Trophoblast cell (in vitro differentiated cells and primary cell): ENCODE measurements around the gene HEXIM1.

Source experiments
- DNase-seq, 2 donors: peaks; one replicate each; pipeline ENCODE4 v3.0.0-alpha.2; 2016
- H2AFZ ChIP-seq: 2 replicates; pipeline ENCODE4 v1.6.1; 2013; ENCODE audit warnings: low read length, moderate library complexity, mild to moderate bottlenecking; ENCODE audit not compliant: insufficient read depth, poor library complexity
- H2AK5ac ChIP-seq: 2 replicates; pipeline ENCODE4 v1.6.1; 2013; ENCODE audit warnings: mild to moderate bottlenecking, low read length
- H2BK120ac ChIP-seq: 2 replicates; pipeline ENCODE4 v1.6.1; 2013; ENCODE audit warnings: low read length, mild to moderate bottlenecking, moderate library complexity; ENCODE audit not compliant: insufficient read depth, poor library complexity
- H2BK12ac ChIP-seq: 2 replicates; pipeline ENCODE4 v1.6.1; 2013; ENCODE audit warnings: mild to moderate bottlenecking, low read length, moderate library complexity
- H2BK5ac ChIP-seq: 2 replicates; pipeline ENCODE4 v1.6.1; 2013; ENCODE audit warnings: low read length, low read depth, moderate library complexity, mild to moderate bottlenecking; ENCODE audit not compliant: poor library complexity
- H3K14ac ChIP-seq: 2 replicates; pipeline ENCODE4 v1.6.1; 2013; ENCODE audit warnings: mild to moderate bottlenecking, low read length
- H3K18ac ChIP-seq: 2 replicates; pipeline ENCODE4 v1.6.1; 2013; ENCODE audit warnings: mild to moderate bottlenecking, low read length
- H3K23ac ChIP-seq: 2 replicates; pipeline ENCODE4 v1.6.1; 2013; ENCODE audit warnings: low read length
- H3K27ac ChIP-seq: 2 replicates; pipeline ENCODE4 v1.5.1; 2013; ENCODE audit warnings: low read depth, mild to moderate bottlenecking, inconsistent platforms, low read length, moderate library complexity
- H3K27me3 ChIP-seq: 2 replicates; pipeline ENCODE4 v1.6.1; 2013; ENCODE audit warnings: inconsistent platforms, mild to moderate bottlenecking, low read length, moderate library complexity; ENCODE audit not compliant: insufficient read depth
- H3K36me3 ChIP-seq, 2 experiments: 1 replicate in 1 of 2; 2 replicates in 1 of 2; pipeline ENCODE4 v1.6.1; 2013; ENCODE audit warnings: low read length in 2 of 2, mild to moderate bottlenecking in 2 of 2, moderate library complexity in 1 of 2; ENCODE audit not compliant: insufficient read depth in 2 of 2, control insufficient read depth in 1 of 2
- H3K4ac ChIP-seq: 2 replicates; pipeline ENCODE4 v1.6.1; 2013; ENCODE audit warnings: low read depth, mild to moderate bottlenecking, low read length, moderate library complexity
- H3K4me1 ChIP-seq, 2 experiments: 1 replicate in 1 of 2; 2 replicates in 1 of 2; pipeline ENCODE4 v1.6.1; 2013; ENCODE audit warnings: low read length in 2 of 2, mild to moderate bottlenecking in 2 of 2, moderate library complexity in 1 of 2; ENCODE audit not compliant: insufficient read depth in 2 of 2, control insufficient read depth in 1 of 2
- H3K4me2 ChIP-seq: 2 replicates; pipeline ENCODE4 v1.6.1; 2013; ENCODE audit warnings: inconsistent platforms, mild to moderate bottlenecking, low read length, moderate library complexity
- H3K4me3 ChIP-seq: 2 replicates; pipeline ENCODE4 v1.5.1; 2013; ENCODE audit warnings: mild to moderate bottlenecking, low read depth, low read length, inconsistent platforms
- H3K79me1 ChIP-seq: one replicate; pipeline ENCODE4 v1.6.1; 2013; ENCODE audit warnings: low read length
- H3K79me2 ChIP-seq: 2 replicates; pipeline ENCODE4 v1.6.1; 2013; ENCODE audit warnings: low read length, mild to moderate bottlenecking; ENCODE audit not compliant: control insufficient read depth, insufficient read depth, poor library complexity
- H3K9ac ChIP-seq: 2 replicates; pipeline ENCODE4 v1.6.1; 2013; ENCODE audit warnings: mild to moderate bottlenecking, low read length
- H3K9me3 ChIP-seq: 2 replicates; pipeline ENCODE4 v1.6.1; 2013; ENCODE audit warnings: low read depth, mild to moderate bottlenecking, control low read depth, inconsistent platforms, low read length; ENCODE audit not compliant: insufficient read depth
- H4K12ac ChIP-seq: 2 replicates; pipeline ENCODE4 v1.6.1; 2013; ENCODE audit warnings: low read depth, mild to moderate bottlenecking, low read length, moderate library complexity
- H4K8ac ChIP-seq: 2 replicates; pipeline ENCODE4 v1.6.1; 2013; ENCODE audit warnings: low read depth, mild to moderate bottlenecking, low read length, moderate library complexity
- H4K91ac ChIP-seq: one replicate; pipeline ENCODE4 v1.6.1; 2013; ENCODE audit warnings: low read depth, mild to moderate bottlenecking, low read length, moderate library complexity
- WGBS: extraction: QIAGEN DNeasy Blood & Tissue Kit; methylation state at CpG from one replicate; pipeline ENCODE4 v1.1.7; 2013; ENCODE audit warnings: missing lambda C conversion rate; ENCODE audit not compliant: insufficient read length, insufficient coverage; ENCODE audit errors: extremely low coverage; 5-methylcytosine and 5-hydroxymethylcytosine counted together

The HEXIM1 gene

DNA sequence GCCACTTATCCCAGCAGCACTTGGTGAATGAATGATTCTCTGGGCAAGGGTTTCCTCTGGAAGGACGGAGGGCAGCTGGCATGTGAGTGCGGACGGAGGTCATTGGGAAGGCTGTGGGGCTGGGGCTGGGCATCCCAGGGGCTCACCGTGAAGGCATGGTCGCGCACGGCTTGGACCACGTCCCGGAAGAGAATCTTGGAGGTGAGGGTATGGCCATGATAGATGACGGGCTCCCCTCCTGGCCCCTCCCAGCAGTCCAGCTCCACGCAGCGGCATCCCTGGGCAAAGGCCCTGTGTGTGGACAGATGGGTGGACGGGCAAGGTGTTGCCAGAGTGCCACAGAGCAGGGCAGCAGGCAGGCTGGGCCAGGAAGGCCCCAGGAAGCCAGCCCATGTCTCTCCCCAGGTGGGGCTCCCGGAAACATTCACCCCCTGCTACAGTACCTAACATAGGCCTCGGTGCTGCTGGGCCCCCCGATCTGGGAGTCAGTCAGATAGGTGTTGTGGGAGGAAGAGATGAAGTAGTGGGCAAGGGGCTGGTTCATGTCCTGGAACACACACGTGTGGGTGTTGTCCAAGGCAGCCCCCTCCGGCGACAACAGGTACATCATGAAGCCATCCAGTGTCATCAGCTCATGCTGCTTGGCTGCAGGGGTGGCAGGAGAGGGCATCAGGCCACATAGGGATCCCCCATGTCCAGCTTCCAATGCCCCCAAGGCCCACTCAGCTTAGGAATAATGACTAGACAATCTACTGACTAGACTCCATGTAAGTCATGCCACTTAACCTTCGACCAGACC lies 30.2 kb upstream of the HEXIM1 start:
- no peak overlapping the region for H3K4ac ChIP-seq
- no peak overlapping the region for H3K9ac ChIP-seq
- no peak overlapping the region for H4K91ac ChIP-seq
- H3K79me2 ChIP-seq = no peaks in the 10 kb centered on the region
- no peak overlapping the region for H2AK5ac ChIP-seq
- no peak overlapping the region for H2BK12ac ChIP-seq
- H3K79me1 ChIP-seq = peaks cover 4% of the 10 kb centered on the region
- no peak overlapping the region for H2BK120ac ChIP-seq
- DNase-seq = no peak
- no CpG with 5 or more reads among the region's 20 CpGs for WGBS
- H3K4me1 ChIP-seq = peaks cover 9 to 11% of the 10 kb centered on the region in 2 experiments
- H4K8ac ChIP-seq = no peak overlapping the region
- no peaks in the 10 kb centered on the region for H3K27me3 ChIP-seq
- no peak overlapping the region for H4K12ac ChIP-seq
- H3K23ac ChIP-seq = no peak overlapping the region
- no peak overlapping the region for H3K4me2 ChIP-seq
- peaks cover 14 to 21% of the 10 kb centered on the region in 2 experiments for H3K36me3 ChIP-seq
- H3K27ac ChIP-seq = no peak overlapping the region
- H3K18ac ChIP-seq = no peak overlapping the region
- no peak overlapping the region for H2BK5ac ChIP-seq
- no peak overlapping the region for H3K4me3 ChIP-seq
- no peak overlapping the region for H3K14ac ChIP-seq
- no peak overlapping the region for H2AFZ ChIP-seq
- no peaks in the 10 kb centered on the region for H3K9me3 ChIP-seq

DNA sequence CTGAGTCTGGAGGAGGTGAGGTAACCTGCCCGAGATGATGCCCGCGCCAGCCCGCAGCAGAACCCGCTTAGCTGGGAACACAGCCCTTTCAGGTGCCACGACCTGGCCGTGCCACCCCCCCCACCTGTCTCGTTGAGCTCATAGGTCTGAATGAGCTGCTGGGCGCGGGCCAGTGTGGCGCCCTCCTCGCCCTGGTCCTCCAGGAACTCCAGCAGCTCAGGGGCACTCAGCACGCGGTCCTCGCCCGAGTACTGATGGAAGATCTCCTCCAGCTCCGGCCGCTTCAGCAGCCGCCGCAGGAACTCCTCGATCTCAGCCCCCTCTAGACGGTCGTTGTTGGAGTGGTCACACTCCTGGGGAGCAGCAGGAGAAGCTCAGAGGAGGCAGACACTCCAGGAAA lies 29.6 kb upstream of the HEXIM1 start:
- Histone ChIP-seq H3K79me2 (no peaks in the 10 kb centered on the region), H2BK5ac (no peak overlapping the region), H2BK120ac (no peak overlapping the region), H3K27ac (no peak overlapping the region), H2AFZ (no peak overlapping the region), H3K9ac (no peak overlapping the region), H3K23ac (no peak overlapping the region), H3K36me3 (peaks cover 13 to 17% of the 10 kb centered on the region in 2 experiments), H3K18ac (no peak overlapping the region), H3K4me1 (peaks cover 10 to 14% of the 10 kb centered on the region in 2 experiments), H3K27me3 (no peaks in the 10 kb centered on the region), H3K14ac (no peak overlapping the region), H3K79me1 (peaks cover 4% of the 10 kb centered on the region), H4K12ac (no peak overlapping the region), H3K4ac (no peak overlapping the region), H2BK12ac (no peak overlapping the region), H4K91ac (no peak overlapping the region), H3K4me2 (no peak overlapping the region), H3K9me3 (no peaks in the 10 kb centered on the region), H4K8ac (no peak overlapping the region), H2AK5ac (no peak overlapping the region), H3K4me3 (no peak overlapping the region)
- no peak for DNase-seq
- WGBS = no CpG with 5 or more reads among the region's 23 CpGs

DNA sequence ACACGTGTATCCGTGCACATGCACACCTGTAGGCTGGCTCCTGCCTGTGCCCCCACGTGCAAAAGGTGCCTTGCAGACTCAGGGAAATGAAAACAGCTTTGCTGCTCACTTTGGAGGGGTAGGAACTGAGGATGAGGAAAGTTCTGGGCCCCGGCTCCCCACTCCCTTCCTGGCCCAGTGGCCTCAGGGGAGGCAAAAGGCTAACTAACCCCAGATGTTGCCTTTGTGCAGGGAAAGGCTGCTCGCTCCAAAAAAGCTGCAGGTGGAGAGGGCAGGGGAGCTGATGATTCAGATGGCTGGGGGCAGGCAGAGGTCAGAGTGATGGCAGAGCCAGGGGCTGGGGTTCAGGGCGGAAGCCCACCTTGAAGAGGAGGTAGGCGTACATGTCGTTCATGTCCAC lies 28.3 kb upstream of the HEXIM1 start:
- no peak overlapping the region for H4K8ac ChIP-seq
- H3K9me3 ChIP-seq = no peaks in the 10 kb centered on the region
- no peak overlapping the region for H3K27ac ChIP-seq
- no peak overlapping the region for H3K4me3 ChIP-seq
- H3K36me3 ChIP-seq = peaks cover 13 to 16% of the 10 kb centered on the region in 2 experiments
- no CpG with 5 or more reads among the region's 8 CpGs for WGBS
- no peak overlapping the region for H3K23ac ChIP-seq
- no peak overlapping the region for H3K9ac ChIP-seq
- no peaks in the 10 kb centered on the region for H3K79me2 ChIP-seq
- no peak overlapping the region for H2BK5ac ChIP-seq
- H3K4ac ChIP-seq = no peak overlapping the region
- H2BK12ac ChIP-seq = no peak overlapping the region
- H3K14ac ChIP-seq = no peak overlapping the region
- H3K79me1 ChIP-seq = peaks cover 3% of the 10 kb centered on the region
- H3K27me3 ChIP-seq = no peaks in the 10 kb centered on the region
- DNase-seq = no peak
- no peak overlapping the region for H2AK5ac ChIP-seq
- no peak overlapping the region for H4K12ac ChIP-seq
- H3K4me1 ChIP-seq = peaks cover 10 to 14% of the 10 kb centered on the region in 2 experiments
- H3K4me2 ChIP-seq = no peak overlapping the region
- no peak overlapping the region for H2BK120ac ChIP-seq
- no peak overlapping the region for H3K18ac ChIP-seq
- H2AFZ ChIP-seq = no peak overlapping the region
- H4K91ac ChIP-seq = no peak overlapping the region

DNA sequence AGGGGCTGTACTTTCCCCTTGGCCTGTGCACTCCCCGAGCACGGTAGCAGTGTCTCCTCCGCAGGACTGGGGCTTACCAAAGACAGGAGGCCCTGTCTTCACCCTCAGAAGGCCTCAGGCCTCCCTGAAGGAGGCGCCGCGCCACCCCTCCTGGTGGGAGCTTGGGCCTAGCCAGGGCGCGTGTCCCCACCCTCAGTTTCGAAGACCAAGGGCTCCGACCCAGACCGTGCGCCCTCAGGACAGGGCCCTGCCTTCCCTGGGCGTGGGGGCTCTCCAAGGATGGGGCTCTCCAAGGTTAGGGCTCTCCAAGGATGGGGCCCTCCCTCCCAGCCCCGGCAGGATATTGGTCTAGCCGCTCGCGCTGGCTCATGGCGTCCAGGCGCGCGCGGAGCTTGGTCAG lies 27.7 kb upstream of the HEXIM1 start:
- H3K79me1 ChIP-seq = peaks cover 3% of the 10 kb centered on the region
- no peak overlapping the region for H3K18ac ChIP-seq
- WGBS = no CpG with 5 or more reads among the region's 22 CpGs
- H2BK120ac ChIP-seq = no peak overlapping the region
- H3K9me3 ChIP-seq = no peaks in the 10 kb centered on the region
- H3K79me2 ChIP-seq = no peaks in the 10 kb centered on the region
- H3K4me1 ChIP-seq = peaks cover 10 to 13% of the 10 kb centered on the region in 2 experiments
- no peak overlapping the region for H3K27ac ChIP-seq
- H3K23ac ChIP-seq = no peak overlapping the region
- peaks cover 13 to 16% of the 10 kb centered on the region in 2 experiments for H3K36me3 ChIP-seq
- no peak for DNase-seq
- no peak overlapping the region for H3K4ac ChIP-seq
- no peak overlapping the region for H4K8ac ChIP-seq
- H2AFZ ChIP-seq = no peak overlapping the region
- H4K12ac ChIP-seq = no peak overlapping the region
- H3K4me2 ChIP-seq = no peak overlapping the region
- H4K91ac ChIP-seq = no peak overlapping the region
- H2BK5ac ChIP-seq = no peak overlapping the region
- no peak overlapping the region for H3K14ac ChIP-seq
- H2AK5ac ChIP-seq = no peak overlapping the region
- H3K27me3 ChIP-seq = no peaks in the 10 kb centered on the region
- no peak overlapping the region for H2BK12ac ChIP-seq
- no peak overlapping the region for H3K9ac ChIP-seq
- H3K4me3 ChIP-seq = no peak overlapping the region
